ENCODE measurements around the gene MAP3K4.

GRCh38 chr6:161116554-161116953 is 125.0 kb downstream of the MAP3K4 start:
- TF ChIP-seq SP1 (IDR thresholded peaks at IDR 0.05; ENCODE audit: low read depth, low read length), result no peak
- no peak for TF ChIP-seq CEBPB (IDR thresholded peaks at IDR 0.05; ENCODE audit: low read depth, low read length)
- TF ChIP-seq, protein P1, sequence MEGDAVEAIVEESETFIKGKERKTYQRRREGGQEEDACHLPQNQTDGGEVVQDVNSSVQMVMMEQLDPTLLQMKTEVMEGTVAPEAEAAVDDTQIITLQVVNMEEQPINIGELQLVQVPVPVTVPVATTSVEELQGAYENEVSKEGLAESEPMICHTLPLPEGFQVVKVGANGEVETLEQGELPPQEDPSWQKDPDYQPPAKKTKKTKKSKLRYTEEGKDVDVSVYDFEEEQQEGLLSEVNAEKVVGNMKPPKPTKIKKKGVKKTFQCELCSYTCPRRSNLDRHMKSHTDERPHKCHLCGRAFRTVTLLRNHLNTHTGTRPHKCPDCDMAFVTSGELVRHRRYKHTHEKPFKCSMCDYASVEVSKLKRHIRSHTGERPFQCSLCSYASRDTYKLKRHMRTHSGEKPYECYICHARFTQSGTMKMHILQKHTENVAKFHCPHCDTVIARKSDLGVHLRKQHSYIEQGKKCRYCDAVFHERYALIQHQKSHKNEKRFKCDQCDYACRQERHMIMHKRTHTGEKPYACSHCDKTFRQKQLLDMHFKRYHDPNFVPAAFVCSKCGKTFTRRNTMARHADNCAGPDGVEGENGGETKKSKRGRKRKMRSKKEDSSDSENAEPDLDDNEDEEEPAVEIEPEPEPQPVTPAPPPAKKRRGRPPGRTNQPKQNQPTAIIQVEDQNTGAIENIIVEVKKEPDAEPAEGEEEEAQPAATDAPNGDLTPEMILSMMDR (IDR thresholded peaks at IDR 0.05; ENCODE audit: control extremely low read depth in 1 of 3, insufficient read depth in 1 of 3, low read depth in 1 of 3, low read length in 3 of 3), result no peak
- no peak for TF ChIP-seq GABPA (IDR thresholded peaks at IDR 0.05; ENCODE audit: borderline replicate concordance, insufficient read depth, low read length)
- no peak for TF ChIP-seq TCF12 (IDR thresholded peaks at IDR 0.05; ENCODE audit: low read depth, low read length)
- no peak for TF ChIP-seq CHD2 (IDR thresholded peaks at IDR 0.05; ENCODE audit: low read length)
